Measurements from ENCODE around the gene ABCA3.

DNA sequence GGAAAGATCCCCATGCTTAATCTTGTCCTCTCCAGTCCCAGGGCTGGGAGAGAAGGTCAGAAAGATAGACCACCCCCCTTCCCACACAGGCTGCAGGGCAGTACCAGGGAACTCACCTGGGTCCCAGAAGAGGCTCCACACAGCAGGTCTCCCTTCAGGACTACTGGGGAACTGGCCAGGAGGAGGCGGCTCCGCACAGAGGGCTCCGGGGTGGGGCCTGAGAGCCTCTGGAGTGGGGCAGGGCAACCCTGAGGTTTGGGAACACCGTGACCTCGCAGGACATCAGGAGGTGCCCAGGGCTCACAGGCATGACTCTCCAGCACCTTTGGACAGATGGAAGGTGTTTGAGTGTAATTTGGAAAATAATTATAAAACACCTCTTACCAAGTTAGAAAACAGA lies 11.0 kb downstream of the ABCA3 start:
- TF ChIP-seq POLR2AphosphoS5 (IDR thresholded peaks at IDR 0.05): no peak
- TF ChIP-seq, protein P1, sequence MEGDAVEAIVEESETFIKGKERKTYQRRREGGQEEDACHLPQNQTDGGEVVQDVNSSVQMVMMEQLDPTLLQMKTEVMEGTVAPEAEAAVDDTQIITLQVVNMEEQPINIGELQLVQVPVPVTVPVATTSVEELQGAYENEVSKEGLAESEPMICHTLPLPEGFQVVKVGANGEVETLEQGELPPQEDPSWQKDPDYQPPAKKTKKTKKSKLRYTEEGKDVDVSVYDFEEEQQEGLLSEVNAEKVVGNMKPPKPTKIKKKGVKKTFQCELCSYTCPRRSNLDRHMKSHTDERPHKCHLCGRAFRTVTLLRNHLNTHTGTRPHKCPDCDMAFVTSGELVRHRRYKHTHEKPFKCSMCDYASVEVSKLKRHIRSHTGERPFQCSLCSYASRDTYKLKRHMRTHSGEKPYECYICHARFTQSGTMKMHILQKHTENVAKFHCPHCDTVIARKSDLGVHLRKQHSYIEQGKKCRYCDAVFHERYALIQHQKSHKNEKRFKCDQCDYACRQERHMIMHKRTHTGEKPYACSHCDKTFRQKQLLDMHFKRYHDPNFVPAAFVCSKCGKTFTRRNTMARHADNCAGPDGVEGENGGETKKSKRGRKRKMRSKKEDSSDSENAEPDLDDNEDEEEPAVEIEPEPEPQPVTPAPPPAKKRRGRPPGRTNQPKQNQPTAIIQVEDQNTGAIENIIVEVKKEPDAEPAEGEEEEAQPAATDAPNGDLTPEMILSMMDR (IDR thresholded peaks at IDR 0.05): no peak

All from sigmoid colon (tissue), 4 donors.